Gastroesophageal sphincter (tissue), 4 donors: ENCODE results near the gene TANK. TPM values are rescaled to one million over a fixed set of nuclear protein-coding genes. Genes with fewer than 3 reads are reported as not detected.

Source experiments
- ATAC-seq: fragments of 150-250 bp; one replicate; pipeline ENCODE4 v1.9.1; 2016; ENCODE audit warnings: mild to moderate bottlenecking, moderate library complexity
- H3K27ac ChIP-seq, 4 donors: fragments of 200-600 bp; sonication (generic) in 3 of 4; 1 replicate in 3 of 4; 2 replicates in 1 of 4; pipeline ENCODE4 v1.5.1; 2016 to 2019
- H3K27me3 ChIP-seq: fragments of 200-600 bp; sonication (generic); one replicate; pipeline ENCODE4 v1.5.1; 2019
- H3K36me3 ChIP-seq, 2 donors: fragments of 200-600 bp; sonication (generic); one replicate each; pipeline ENCODE4 v1.5.1; 2019; ENCODE audit warnings: control low read depth in 1 of 2
- H3K4me1 ChIP-seq, 3 donors: fragments of 200-600 bp; sonication (generic); 1 replicate in 2 of 3; 2 replicates in 1 of 3; pipeline ENCODE4 v1.5.1; 2016 to 2019; ENCODE audit warnings: control low read depth in 2 of 3
- H3K4me3 ChIP-seq, 2 donors: fragments of 200-600 bp; sonication (generic); one replicate each; pipeline ENCODE4 v1.5.1; 2019; ENCODE audit warnings: mild to moderate bottlenecking in 1 of 2, moderate library complexity in 1 of 2
- H3K9me3 ChIP-seq, 3 donors: fragments of 200-600 bp; sonication (generic); one replicate each; pipeline ENCODE4 v1.5.1; 2017 to 2019; ENCODE audit warnings: control low read depth in 2 of 3
- EP300 ChIP-seq: sonication (generic); formaldehyde crosslinking; IDR thresholded peaks from one replicate; pipeline ENCODE4 v1.6.1; 2017; ENCODE audit warnings: antibody characterized with exemption, mild to moderate bottlenecking
- POLR2A ChIP-seq, 2 donors: fragments of 450-650 bp; IDR thresholded peaks; one replicate each; pipeline ENCODE4 v1.6.1; 2017; ENCODE audit warnings: antibody characterized with exemption in 2 of 2, mild to moderate bottlenecking in 2 of 2, moderate library complexity in 1 of 2
- POLR2AphosphoS5 ChIP-seq: sonication (generic); formaldehyde crosslinking; IDR thresholded peaks from one replicate; pipeline ENCODE4 v1.6.1; 2017; ENCODE audit warnings: antibody characterized with exemption
- WGBS, 2 donors: methylation state at CpG; one replicate each; pipeline ENCODE4 v1.1.5; 2018; ENCODE audit warnings: low coverage in 1 of 2; 5-methylcytosine and 5-hydroxymethylcytosine counted together
- total RNA-seq, 4 donors: library from RNA; depleted of rRNA; stranded (reverse); fragments of >200 nt; gene quantifications; one replicate each; pipeline ENCODE4 v1.1.0, GENCODE V29; 2016
- TF ChIP-seq, protein P1 (sequence below), 4 experiments: fragments of 200-600 bp in 2 of 4; fragments of 450-650 bp in 2 of 4; sonication (generic) in 1 of 4; IDR thresholded peaks; one replicate each; pipeline ENCODE4 v1.5.1; 2017 to 2019; ENCODE audit warnings: antibody characterized with exemption in 4 of 4, mild to moderate bottlenecking in 2 of 4, moderate library complexity in 2 of 4

Gene TANK
- total RNA-seq, 4 donors from 2014 or later, result 48.3 to 88.2 (median 75.6) TPM

DNA sequence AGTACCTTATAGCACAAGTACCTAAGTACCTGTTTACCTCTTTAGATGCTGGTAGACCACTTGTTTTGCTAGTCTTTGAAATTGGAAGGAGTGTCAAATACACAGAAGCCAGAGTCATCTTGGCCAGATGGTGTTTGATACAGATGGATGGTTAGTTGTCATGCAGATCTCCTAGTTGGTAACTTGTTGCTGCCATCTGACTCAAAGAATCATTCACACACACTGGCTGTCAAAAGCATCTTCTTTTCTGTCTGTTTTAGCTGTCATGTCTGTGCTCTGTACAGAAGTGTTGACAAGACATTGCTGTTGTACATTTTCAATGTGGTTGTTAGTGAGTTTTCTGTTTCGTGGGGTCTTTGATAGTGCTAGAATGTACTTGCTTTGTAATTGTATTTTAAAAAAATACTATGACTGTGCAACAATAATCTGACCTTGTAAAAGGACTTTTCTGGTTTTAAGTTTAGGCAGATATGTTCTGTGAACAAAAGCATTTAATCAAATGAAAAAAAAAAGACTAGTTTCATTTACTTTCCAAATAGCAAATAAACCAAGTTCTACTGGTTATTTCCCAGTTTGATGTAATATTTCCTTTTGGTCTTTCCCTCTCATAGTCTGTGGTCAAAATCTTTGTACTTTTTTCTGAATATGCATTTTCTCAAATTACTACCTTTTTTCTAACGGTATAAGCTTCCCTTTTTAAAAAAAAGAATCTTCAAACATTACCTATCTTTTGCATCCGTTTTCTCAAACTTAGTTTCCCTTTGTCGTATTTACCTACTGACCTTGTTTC lies 39.9 kb downstream of the TANK start:
- Histone ChIP-seq H3K4me3 (no peak overlapping the region), H3K4me1 (peaks cover 0 to 3% (median 0%) of the 10 kb centered on the region in 3 donors), H3K27ac (no peak overlapping the region), H3K9me3 (no peaks in the 10 kb centered on the region), H3K27me3 (no peaks in the 10 kb centered on the region), H3K36me3 (peaks cover 0 to 32% of the 10 kb centered on the region in 2 donors)
- ATAC-seq, result no peak
- TF ChIP-seq, protein P1, sequence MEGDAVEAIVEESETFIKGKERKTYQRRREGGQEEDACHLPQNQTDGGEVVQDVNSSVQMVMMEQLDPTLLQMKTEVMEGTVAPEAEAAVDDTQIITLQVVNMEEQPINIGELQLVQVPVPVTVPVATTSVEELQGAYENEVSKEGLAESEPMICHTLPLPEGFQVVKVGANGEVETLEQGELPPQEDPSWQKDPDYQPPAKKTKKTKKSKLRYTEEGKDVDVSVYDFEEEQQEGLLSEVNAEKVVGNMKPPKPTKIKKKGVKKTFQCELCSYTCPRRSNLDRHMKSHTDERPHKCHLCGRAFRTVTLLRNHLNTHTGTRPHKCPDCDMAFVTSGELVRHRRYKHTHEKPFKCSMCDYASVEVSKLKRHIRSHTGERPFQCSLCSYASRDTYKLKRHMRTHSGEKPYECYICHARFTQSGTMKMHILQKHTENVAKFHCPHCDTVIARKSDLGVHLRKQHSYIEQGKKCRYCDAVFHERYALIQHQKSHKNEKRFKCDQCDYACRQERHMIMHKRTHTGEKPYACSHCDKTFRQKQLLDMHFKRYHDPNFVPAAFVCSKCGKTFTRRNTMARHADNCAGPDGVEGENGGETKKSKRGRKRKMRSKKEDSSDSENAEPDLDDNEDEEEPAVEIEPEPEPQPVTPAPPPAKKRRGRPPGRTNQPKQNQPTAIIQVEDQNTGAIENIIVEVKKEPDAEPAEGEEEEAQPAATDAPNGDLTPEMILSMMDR (IDR thresholded peaks at IDR 0.05), result no peak
- no peak for TF ChIP-seq POLR2A (IDR thresholded peaks at IDR 0.05)
- TF ChIP-seq POLR2AphosphoS5, result no peak
- TF ChIP-seq EP300, result no peak
- WGBS, 2 donors, result 90 to 91% methylated on average over 4 of the region's 4 CpGs

DNA sequence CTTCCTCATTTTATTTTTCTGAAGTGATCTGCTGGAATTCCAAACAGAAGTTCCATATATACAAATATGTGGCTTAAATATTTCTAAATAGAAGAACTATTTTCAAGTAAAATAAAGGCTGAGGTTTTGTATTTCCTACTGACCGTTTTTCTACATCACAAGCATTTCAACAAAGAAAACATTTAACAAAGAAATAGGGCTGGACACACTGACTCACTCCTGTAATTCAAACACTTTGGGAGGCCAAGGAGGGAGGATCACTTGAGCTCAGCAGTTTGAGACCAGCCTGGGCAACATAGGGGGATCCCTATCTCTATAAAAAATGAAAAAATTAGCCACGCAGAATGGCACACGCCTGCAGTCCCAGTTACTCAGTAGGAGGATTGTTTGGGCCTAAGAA lies 44.6 kb downstream of the TANK start:
- Histone ChIP-seq H3K4me1 (peaks cover 0 to 3% (median 0%) of the 10 kb centered on the region in 3 donors), H3K36me3 (peaks cover 0 to 41% of the 10 kb centered on the region in 2 donors), H3K9me3 (no peaks in the 10 kb centered on the region), H3K27ac (no peak overlapping the region), H3K4me3 (no peak overlapping the region), H3K27me3 (no peaks in the 10 kb centered on the region)
- ATAC-seq, result no peak
- WGBS, 2 donors, result 86 to 96% methylated on average over 3 of the region's 3 CpGs
- TF ChIP-seq EP300 (no peak), POLR2A (IDR thresholded peaks at IDR 0.05) (no peak), POLR2AphosphoS5 (no peak)
- TF ChIP-seq, protein P1 (IDR thresholded peaks at IDR 0.05), result no peak

DNA sequence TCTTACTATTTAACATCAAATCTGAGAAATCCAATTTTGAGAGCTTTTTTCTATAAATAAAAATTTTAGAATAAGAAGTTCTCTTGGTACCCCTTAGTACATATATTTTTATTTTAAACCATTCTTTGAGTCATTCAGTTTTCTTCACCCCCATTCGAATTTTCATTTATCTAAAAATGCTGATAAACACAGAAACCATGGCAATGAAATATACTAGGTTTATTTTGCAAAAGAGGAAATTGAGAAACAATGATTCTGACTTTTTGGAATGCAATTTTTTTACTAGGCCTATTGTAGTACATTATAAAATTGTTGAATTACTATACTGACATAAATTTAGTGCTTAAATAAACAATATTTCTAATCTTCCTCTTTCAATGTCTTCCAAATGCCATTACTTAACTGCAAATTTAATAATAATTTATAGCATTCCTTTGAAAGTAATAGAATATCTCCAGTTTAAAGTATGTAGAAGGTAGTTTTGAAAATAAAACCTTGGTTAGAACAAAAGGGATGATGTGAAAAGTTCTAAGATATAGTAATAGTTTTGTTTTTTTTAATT lies 46.3 kb downstream of the TANK start:
- H3K36me3 ChIP-seq, result peaks cover 0 to 48% of the 10 kb centered on the region in 2 donors
- H3K4me1 ChIP-seq, result peaks cover 0 to 3% (median 0%) of the 10 kb centered on the region in 3 donors
- H3K9me3 ChIP-seq, result no peaks in the 10 kb centered on the region
- TF ChIP-seq EP300, result no peak
- TF ChIP-seq POLR2AphosphoS5, result no peak
- no peak for TF ChIP-seq POLR2A (IDR thresholded peaks at IDR 0.05)
- TF ChIP-seq, protein P1 (IDR thresholded peaks at IDR 0.05), result no peak
- 40 to 50% methylated on average over 1 of the region's 1 CpG for WGBS, 2 donors
- H3K27me3 ChIP-seq, result no peaks in the 10 kb centered on the region
- ATAC-seq, result no peak
- no peak overlapping the region for H3K4me3 ChIP-seq
- no peak overlapping the region for H3K27ac ChIP-seq

DNA sequence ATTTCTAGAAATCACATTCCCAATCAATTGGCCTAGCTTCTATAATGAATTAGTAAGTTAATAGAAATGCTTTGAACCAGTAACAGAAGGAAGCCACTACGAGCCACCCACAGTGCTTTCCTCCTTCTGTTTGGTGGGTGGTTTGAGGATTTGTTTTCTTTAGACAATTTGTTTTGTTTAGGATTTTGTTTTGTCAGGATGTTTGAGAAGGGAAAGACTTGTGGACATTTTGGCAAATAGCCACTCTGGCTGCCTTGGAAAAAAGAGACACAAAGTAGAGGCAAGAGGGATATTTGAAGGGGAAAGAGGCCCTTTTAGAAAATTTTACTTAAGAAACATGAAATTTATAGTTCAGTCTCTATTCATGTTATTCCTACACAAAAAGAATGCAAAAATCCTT lies 47.7 kb downstream of the TANK start:
- no peak overlapping the region for H3K27ac ChIP-seq
- no peaks in the 10 kb centered on the region for H3K4me1 ChIP-seq
- 83 to 100% methylated on average over 1 of the region's 1 CpG for WGBS, 2 donors
- H3K9me3 ChIP-seq, result no peaks in the 10 kb centered on the region
- peaks cover 0 to 61% of the 10 kb centered on the region in 2 donors for H3K36me3 ChIP-seq
- no peak for ATAC-seq
- H3K4me3 ChIP-seq, result no peak overlapping the region
- no peaks in the 10 kb centered on the region for H3K27me3 ChIP-seq
- TF ChIP-seq POLR2AphosphoS5 (no peak), EP300 (no peak), POLR2A (IDR thresholded peaks at IDR 0.05) (no peak)
- TF ChIP-seq, protein P1 (IDR thresholded peaks at IDR 0.05), result no peak
